Measurements from ENCODE around the gene CELF2.

The CELF2 gene

GRCh38 chr10:11037991-11038390 is 20.3 kb downstream of the CELF2 start (continued):
- TF ChIP-seq, protein P1, sequence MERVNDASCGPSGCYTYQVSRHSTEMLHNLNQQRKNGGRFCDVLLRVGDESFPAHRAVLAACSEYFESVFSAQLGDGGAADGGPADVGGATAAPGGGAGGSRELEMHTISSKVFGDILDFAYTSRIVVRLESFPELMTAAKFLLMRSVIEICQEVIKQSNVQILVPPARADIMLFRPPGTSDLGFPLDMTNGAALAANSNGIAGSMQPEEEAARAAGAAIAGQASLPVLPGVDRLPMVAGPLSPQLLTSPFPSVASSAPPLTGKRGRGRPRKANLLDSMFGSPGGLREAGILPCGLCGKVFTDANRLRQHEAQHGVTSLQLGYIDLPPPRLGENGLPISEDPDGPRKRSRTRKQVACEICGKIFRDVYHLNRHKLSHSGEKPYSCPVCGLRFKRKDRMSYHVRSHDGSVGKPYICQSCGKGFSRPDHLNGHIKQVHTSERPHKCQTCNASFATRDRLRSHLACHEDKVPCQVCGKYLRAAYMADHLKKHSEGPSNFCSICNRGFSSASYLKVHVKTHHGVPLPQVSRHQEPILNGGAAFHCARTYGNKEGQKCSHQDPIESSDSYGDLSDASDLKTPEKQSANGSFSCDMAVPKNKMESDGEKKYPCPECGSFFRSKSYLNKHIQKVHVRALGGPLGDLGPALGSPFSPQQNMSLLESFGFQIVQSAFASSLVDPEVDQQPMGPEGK (CRISPR knock-in tag; IDR thresholded peaks at IDR 0.05; ENCODE audit: borderline replicate concordance): no peak

GRCh38 chr10:11042357-11042756 is 24.7 kb downstream of the CELF2 start:
- no peak for ATAC-seq
- TF ChIP-seq RARB (CRISPR knock-in tag; IDR thresholded peaks at IDR 0.05) (no peak), ZFP30 (CRISPR knock-in tag; IDR thresholded peaks at IDR 0.05) (no peak), TSHZ2 (CRISPR knock-in tag; IDR thresholded peaks at IDR 0.05) (no peak), GLIS3 (CRISPR knock-in tag; IDR thresholded peaks at IDR 0.05) (no peak)
- TF ChIP-seq, protein P1 (CRISPR knock-in tag; IDR thresholded peaks at IDR 0.05; ENCODE audit: borderline replicate concordance): no peak

DNA sequence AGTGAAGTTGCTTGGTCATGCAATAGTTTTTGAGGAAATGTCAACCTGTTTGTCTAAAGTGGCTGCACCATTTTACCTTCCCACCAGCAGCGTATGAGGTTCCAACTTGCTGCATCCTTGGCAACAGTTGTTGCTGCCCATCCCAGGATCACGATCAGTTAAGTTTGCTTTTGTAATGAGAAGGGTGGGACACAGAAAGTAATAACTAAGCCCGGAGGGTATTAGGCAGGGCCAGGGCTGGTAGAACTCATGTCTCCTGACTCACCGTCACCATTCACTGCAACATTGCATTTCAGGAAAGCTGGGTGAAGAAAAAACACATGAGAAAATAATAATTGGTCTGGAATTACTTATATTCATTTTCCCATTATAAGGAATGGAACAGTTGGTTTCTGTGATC is 25.4 kb downstream of the CELF2 start:
- TF ChIP-seq SNAI2 (CRISPR knock-in tag; IDR thresholded peaks at IDR 0.05): no peak
- TF ChIP-seq TCF4 (CRISPR knock-in tag; IDR thresholded peaks at IDR 0.05; ENCODE audit: borderline replicate concordance): no peak
- TF ChIP-seq BACH2 (CRISPR knock-in tag; IDR thresholded peaks at IDR 0.05; ENCODE audit: borderline replicate concordance): no peak
- TF ChIP-seq, protein P2, sequence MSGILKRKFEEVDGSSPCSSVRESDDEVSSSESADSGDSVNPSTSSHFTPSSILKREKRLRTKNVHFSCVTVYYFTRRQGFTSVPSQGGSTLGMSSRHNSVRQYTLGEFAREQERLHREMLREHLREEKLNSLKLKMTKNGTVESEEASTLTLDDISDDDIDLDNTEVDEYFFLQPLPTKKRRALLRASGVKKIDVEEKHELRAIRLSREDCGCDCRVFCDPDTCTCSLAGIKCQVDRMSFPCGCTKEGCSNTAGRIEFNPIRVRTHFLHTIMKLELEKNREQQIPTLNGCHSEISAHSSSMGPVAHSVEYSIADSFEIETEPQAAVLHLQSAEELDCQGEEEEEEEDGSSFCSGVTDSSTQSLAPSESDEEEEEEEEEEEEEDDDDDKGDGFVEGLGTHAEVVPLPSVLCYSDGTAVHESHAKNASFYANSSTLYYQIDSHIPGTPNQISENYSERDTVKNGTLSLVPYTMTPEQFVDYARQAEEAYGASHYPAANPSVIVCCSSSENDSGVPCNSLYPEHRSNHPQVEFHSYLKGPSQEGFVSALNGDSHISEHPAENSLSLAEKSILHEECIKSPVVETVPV (CRISPR knock-in tag; IDR thresholded peaks at IDR 0.05): no peak
- TF ChIP-seq CSDC2 (CRISPR knock-in tag; IDR thresholded peaks at IDR 0.05): no peak
- no peak for TF ChIP-seq GLIS3 (CRISPR knock-in tag; IDR thresholded peaks at IDR 0.05)
- TF ChIP-seq POU6F1 (CRISPR knock-in tag; IDR thresholded peaks at IDR 0.05; ENCODE audit: borderline replicate concordance, low read depth): no peak
- no peak for TF ChIP-seq ESRRG (CRISPR knock-in tag; IDR thresholded peaks at IDR 0.05)
- no peak for TF ChIP-seq CREB5 (CRISPR knock-in tag; IDR thresholded peaks at IDR 0.05; ENCODE audit: low read depth)
- TF ChIP-seq ISL1 (CRISPR knock-in tag; IDR thresholded peaks at IDR 0.05): no peak
- ATAC-seq: no peak

GRCh38 chr10:11043446-11044127 is 25.9 kb downstream of the CELF2 start:
- ATAC-seq: no peak
- TF ChIP-seq RARB (CRISPR knock-in tag; IDR thresholded peaks at IDR 0.05) (no peak), ZNF70 (CRISPR knock-in tag; IDR thresholded peaks at IDR 0.05) (no peak), OSR1 (CRISPR knock-in tag; IDR thresholded peaks at IDR 0.05) (no peak), PPARA (CRISPR knock-in tag; IDR thresholded peaks at IDR 0.05; ENCODE audit: borderline replicate concordance) (no peak), BACH2 (CRISPR knock-in tag; IDR thresholded peaks at IDR 0.05; ENCODE audit: borderline replicate concordance) (no peak), ZFP30 (CRISPR knock-in tag; IDR thresholded peaks at IDR 0.05) (no peak), ESRRG (CRISPR knock-in tag; IDR thresholded peaks at IDR 0.05) (no peak), ZC3H10 (CRISPR knock-in tag; IDR thresholded peaks at IDR 0.05) (no peak), POU6F1 (CRISPR knock-in tag; IDR thresholded peaks at IDR 0.05; ENCODE audit: borderline replicate concordance, low read depth) (no peak), ISL1 (CRISPR knock-in tag; IDR thresholded peaks at IDR 0.05) (no peak), ARNTL (CRISPR knock-in tag; IDR thresholded peaks at IDR 0.05; ENCODE audit: borderline replicate concordance, low read depth) (no peak), CREB5 (CRISPR knock-in tag; IDR thresholded peaks at IDR 0.05; ENCODE audit: low read depth) (no peak)

Measured in SK-N-SH treated with all-trans-retinoic acid at 6 μM for 48 hours (cell line).